T-helper 2 cell treated with Interferon-gamma antibody and Interleukin-4, amounts not matched to agents 5 μg/mL and 100 μg/mL, for 36 hours (primary cell): ENCODE results near the gene SLC25A33.
"Not testable (repeated sequence)": the region's sequence is repeated elsewhere in the genome, so short reads cannot be mapped to it uniquely, and the experiment has no call there.

ENCODE experiments used
- DNase-seq: peaks from one replicate; pipeline ENCODE4 v3.0.0; 2021; ENCODE audit warnings: low spot score
- H3K27ac Mint-ChIP-seq: one replicate; pipeline ENCODE4 v1.8.0; 2021; ENCODE audit warnings: mild to moderate bottlenecking, mixed read lengths
- H3K27me3 Mint-ChIP-seq: one replicate; pipeline ENCODE4 v1.8.0; 2021; ENCODE audit warnings: low read depth, mixed read lengths
- H3K36me3 Mint-ChIP-seq: one replicate; pipeline ENCODE4 v1.8.0; 2021; ENCODE audit warnings: low read depth, mixed read lengths
- H3K4me1 Mint-ChIP-seq: one replicate; pipeline ENCODE4 v1.8.0; 2021; ENCODE audit warnings: low read depth, mixed read lengths
- H3K4me3 Mint-ChIP-seq: one replicate; pipeline ENCODE4 v1.8.0; 2022; ENCODE audit warnings: mild to moderate bottlenecking, moderate library complexity, mixed read lengths
- H3K9me3 Mint-ChIP-seq: one replicate; pipeline ENCODE4 v1.8.0; 2021; ENCODE audit warnings: mixed read lengths

The SLC25A33 gene

GRCh38 chr1:9606948-9607347, 67.7 kb downstream of the SLC25A33 start:
- no peak overlapping the region for H3K4me3 Mint-ChIP-seq
- peaks cover 4% of the 10 kb centered on the region for H3K36me3 Mint-ChIP-seq
- no peak overlapping the region for H3K27ac Mint-ChIP-seq
- no peaks in the 10 kb centered on the region for H3K27me3 Mint-ChIP-seq
- no peaks in the 10 kb centered on the region for H3K9me3 Mint-ChIP-seq
- DNase-seq = no peak
- no peaks in the 10 kb centered on the region for H3K4me1 Mint-ChIP-seq

GRCh38 chr1:9607352-9607751, 68.1 kb downstream of the SLC25A33 start:
- no peak for DNase-seq
- Mint-ChIP-seq H3K36me3 (peaks cover 4% of the 10 kb centered on the region), H3K9me3 (no peaks in the 10 kb centered on the region), H3K4me3 (no peak overlapping the region), H3K27ac (no peak overlapping the region), H3K4me1 (no peaks in the 10 kb centered on the region), H3K27me3 (no peaks in the 10 kb centered on the region)

DNA sequence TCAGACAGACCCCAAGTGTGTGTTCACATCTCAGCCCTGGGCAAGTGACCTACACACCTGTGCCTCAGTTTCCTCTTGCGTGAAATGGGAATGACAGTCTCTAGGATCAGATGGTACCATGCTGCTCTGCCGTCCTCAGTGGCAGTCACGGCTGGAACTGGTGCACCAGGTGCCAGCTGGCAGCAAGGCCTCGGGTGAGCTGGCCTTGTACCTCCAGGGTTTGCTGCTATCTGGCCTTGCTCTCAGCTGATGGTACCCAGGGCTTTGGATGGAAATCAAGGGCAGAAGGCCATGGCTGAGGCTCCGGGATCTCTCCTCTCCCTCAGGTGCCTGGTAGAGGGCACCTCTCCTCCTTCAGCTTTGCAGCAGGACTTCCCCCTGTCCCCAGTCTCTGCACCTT, 70.7 kb downstream of the SLC25A33 start:
- H3K9me3 Mint-ChIP-seq = no peaks in the 10 kb centered on the region
- no peak for DNase-seq
- no peaks in the 10 kb centered on the region for H3K27me3 Mint-ChIP-seq
- H3K4me3 Mint-ChIP-seq = no peak overlapping the region
- no peak overlapping the region for H3K27ac Mint-ChIP-seq
- no peaks in the 10 kb centered on the region for H3K4me1 Mint-ChIP-seq
- H3K36me3 Mint-ChIP-seq = peaks cover 4% of the 10 kb centered on the region

DNA sequence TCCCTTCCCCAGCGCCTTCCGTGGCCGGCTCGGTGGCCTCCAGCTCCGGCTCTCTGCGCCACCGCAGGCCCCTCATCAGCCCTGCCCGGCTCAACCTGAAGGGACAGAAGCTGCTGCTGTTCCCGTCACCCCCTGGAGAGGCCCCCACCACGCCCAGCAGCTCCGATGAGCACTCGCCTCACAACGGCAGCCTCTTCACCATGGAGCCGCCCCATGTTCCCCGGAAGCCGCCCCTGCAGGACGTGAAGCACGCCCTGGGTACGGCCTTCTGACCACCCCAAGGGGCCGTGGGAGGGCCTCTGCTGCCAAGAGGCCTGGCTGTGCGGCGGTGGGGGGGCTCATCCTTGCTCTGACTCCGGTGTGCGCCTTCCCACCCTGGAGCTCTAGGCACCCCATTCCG, 71.3 kb downstream of the SLC25A33 start:
- H3K4me3 Mint-ChIP-seq = no peak overlapping the region

DNA sequence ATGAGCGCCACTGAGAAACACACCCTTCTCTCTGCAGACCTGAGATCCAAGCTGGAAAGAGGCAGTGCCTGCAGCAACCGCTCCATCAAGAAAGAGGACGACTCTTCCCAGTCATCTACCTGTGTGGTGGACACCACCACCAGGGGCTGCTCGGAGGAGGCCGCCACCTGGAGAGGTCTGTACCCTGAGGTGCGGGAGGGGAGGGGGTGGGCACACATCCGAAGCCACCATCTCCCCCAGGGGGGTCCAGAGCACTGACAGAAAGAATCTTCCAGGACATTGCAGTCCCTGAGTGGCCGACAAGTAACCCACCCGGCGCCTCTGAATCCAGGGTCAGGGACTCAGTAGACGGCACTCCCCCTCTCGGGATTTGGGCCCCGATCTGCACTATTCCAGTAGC, 72.5 kb downstream of the SLC25A33 start:
- no peak for DNase-seq
- Mint-ChIP-seq H3K27me3 (no peaks in the 10 kb centered on the region), H3K36me3 (peaks cover 4% of the 10 kb centered on the region), H3K4me3 (no peak overlapping the region), H3K9me3 (no peaks in the 10 kb centered on the region), H3K27ac (no peak overlapping the region), H3K4me1 (no peaks in the 10 kb centered on the region)

More for the DNA sequence above, 71.3 kb downstream of the SLC25A33 start:
- Mint-ChIP-seq H3K4me1 (no peaks in the 10 kb centered on the region), H3K36me3 (peaks cover 4% of the 10 kb centered on the region), H3K27ac (no peak overlapping the region), H3K9me3 (no peaks in the 10 kb centered on the region), H3K27me3 (no peaks in the 10 kb centered on the region)
- no peak for DNase-seq

DNA sequence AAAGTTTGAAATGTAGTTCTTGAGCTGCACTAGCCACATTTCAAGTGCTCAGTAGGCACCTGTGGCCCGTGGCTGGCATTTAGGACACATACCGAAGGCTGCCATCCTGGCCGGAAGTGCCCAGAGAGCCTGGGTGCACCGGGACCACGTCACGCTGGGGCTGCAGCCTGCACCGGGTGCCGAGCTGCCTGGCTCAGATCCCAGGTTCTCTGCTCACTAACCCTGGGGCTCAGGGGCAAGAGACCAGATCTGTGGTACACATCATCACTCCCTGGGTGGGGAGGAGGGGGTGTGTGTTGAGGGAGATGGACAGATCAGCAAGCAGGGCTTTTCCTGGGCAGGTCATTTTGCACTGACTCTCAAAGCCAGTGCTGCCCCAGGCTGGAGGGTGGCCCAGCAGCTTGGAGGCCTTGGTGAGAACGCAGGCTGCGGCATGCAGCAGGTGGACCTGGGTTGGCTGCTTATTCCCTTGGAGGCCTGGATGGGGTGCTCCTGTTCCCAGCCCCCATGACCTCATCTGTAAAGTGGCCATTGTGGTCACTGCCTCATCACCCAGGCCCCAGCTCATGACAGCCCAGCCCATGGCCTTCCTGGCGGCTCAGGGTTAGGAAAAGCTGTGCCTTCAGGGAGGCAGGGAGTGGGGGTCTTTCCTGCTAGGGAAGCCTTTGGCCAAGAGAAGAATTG, 73.0 kb downstream of the SLC25A33 start:
- Mint-ChIP-seq H3K27me3 (no peaks in the 10 kb centered on the region), H3K4me1 (no peaks in the 10 kb centered on the region), H3K27ac (no peak overlapping the region), H3K9me3 (no peaks in the 10 kb centered on the region), H3K36me3 (peaks cover 4% of the 10 kb centered on the region), H3K4me3 (no peak overlapping the region)
- no peak for DNase-seq

- no peaks in the 10 kb centered on the region for H3K4me1 Mint-ChIP-seq
- H3K27me3 Mint-ChIP-seq = no peaks in the 10 kb centered on the region
- no peaks in the 10 kb centered on the region for H3K9me3 Mint-ChIP-seq
- H3K4me3 Mint-ChIP-seq = no peak overlapping the region
- H3K27ac Mint-ChIP-seq = no peak overlapping the region
- H3K36me3 Mint-ChIP-seq = peaks cover 4% of the 10 kb centered on the region
- DNase-seq = no peak
Measured at GRCh38 chr1:9612871-9613624, 73.8 kb downstream of the SLC25A33 start.

- H3K27ac Mint-ChIP-seq = no peak overlapping the region
- peaks cover 4% of the 10 kb centered on the region for H3K36me3 Mint-ChIP-seq
- no peak for DNase-seq
- no peaks in the 10 kb centered on the region for H3K9me3 Mint-ChIP-seq
- H3K4me1 Mint-ChIP-seq = no peaks in the 10 kb centered on the region
- no peaks in the 10 kb centered on the region for H3K27me3 Mint-ChIP-seq
- H3K4me3 Mint-ChIP-seq = no peak overlapping the region
Measured at GRCh38 chr1:9613625-9614299, 74.5 kb downstream of the SLC25A33 start.

DNA sequence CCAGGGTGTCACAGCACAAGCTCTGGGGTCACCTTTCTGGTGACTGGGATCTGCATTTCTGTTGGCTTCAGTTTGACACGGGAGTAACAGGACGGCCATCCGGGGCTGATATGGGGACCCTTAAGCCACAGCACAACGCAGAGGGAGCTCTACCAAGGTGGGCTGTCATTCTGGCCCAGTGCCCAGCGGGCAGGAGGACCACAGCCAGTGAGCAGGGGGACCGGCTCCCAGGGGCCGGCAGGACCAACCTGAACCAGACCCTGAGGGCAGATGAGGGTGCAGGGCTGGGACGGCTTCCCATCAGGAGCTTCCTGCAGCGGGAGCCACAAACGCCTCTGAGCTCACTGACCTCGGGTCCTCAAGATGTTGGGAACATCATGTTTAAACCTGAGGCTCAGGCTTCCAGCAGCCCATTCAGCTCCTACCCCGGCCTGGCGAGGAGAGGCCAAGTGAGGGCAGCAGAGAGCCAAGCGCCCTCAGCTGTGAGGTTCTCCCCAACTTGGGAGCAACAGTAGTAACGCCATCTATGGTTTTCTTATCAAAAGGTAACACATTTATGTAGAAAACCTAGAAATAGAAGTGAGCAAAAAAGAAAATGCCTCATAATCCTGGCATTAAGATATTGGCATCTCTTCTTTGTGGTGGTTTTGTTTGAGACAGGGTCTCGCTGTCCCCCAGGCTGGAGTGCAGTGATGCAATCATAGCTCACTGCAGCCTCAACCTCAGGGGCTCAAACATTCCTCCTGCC, 76.2 kb downstream of the SLC25A33 start:
- H3K4me1 Mint-ChIP-seq = no peaks in the 10 kb centered on the region
- H3K36me3 Mint-ChIP-seq = peaks cover 4% of the 10 kb centered on the region
- H3K27me3 Mint-ChIP-seq = peaks cover 2% of the 10 kb centered on the region
- no peak overlapping the region for H3K4me3 Mint-ChIP-seq
- no peaks in the 10 kb centered on the region for H3K9me3 Mint-ChIP-seq
- no peak overlapping the region for H3K27ac Mint-ChIP-seq
- peak; percentile 39 for DNase-seq

DNA sequence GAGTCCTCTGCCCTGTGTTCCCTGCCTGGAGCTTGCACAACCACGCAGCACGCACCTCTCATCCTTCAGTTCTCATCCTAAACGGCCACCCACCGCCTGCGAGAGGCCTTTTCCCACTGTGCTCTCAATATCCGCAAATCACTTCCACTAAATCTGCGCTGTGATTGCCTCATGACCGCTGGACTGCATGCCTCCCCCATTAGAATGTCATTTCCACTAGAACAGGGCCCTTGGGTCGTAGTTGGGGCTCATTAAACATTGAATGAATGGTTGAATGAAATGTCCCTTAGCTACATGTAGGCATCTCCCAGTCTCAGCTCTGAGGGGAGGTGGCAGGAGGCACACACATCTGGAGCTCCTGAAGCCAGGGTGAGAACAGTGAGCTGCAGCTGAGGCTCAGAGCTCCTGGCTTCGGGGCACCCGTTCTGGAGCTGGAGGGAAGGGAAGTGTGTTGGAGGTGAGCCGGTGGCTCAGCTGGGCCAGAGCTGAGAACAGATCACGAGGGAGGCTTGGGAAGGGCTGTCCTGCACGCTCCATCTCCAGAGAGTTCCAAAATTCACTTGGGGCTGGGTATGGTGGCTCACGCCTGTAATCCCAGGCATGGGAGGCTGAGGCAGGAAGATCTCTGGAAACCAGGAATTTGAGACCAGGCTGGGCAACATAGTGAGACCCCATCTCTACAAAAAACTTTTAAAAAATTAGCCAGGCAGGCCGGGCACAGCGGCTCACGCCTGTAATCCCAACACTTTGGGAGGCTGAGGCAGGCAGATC, 79.8 kb downstream of the SLC25A33 start:
- H3K4me1 Mint-ChIP-seq = peaks cover 2% of the 10 kb centered on the region
- H3K27me3 Mint-ChIP-seq = peaks cover 6% of the 10 kb centered on the region
- H3K9me3 Mint-ChIP-seq = no peaks in the 10 kb centered on the region
- no peak for DNase-seq
- no peak overlapping the region for H3K27ac Mint-ChIP-seq
- no peak overlapping the region for H3K4me3 Mint-ChIP-seq
- no peaks in the 10 kb centered on the region for H3K36me3 Mint-ChIP-seq

DNA sequence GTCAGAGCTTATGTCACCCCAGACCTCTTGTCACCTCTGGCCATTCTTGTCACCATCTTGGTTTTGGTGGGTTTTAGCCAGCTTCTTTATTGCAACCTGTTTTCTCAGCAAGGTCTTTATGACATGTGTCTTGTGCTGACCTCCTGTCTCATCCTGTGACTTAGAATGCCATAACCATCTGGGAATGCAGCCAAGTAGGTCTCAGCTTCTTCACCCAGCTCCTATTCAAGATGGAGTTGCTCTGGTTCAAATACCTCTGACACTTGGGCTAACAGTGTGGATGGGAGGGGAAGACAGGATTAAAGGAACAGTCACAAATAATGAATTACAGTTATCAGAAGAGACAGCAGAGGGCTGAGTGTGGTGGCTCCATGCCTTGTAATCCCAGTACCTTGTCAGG, 81.8 kb downstream of the SLC25A33 start:
- Mint-ChIP-seq H3K4me1 (peaks cover 9% of the 10 kb centered on the region), H3K27ac (no peak overlapping the region), H3K4me3 (no peak overlapping the region), H3K27me3 (peaks cover 8% of the 10 kb centered on the region), H3K36me3 (no peaks in the 10 kb centered on the region), H3K9me3 (no peaks in the 10 kb centered on the region)
- no peak for DNase-seq

DNA sequence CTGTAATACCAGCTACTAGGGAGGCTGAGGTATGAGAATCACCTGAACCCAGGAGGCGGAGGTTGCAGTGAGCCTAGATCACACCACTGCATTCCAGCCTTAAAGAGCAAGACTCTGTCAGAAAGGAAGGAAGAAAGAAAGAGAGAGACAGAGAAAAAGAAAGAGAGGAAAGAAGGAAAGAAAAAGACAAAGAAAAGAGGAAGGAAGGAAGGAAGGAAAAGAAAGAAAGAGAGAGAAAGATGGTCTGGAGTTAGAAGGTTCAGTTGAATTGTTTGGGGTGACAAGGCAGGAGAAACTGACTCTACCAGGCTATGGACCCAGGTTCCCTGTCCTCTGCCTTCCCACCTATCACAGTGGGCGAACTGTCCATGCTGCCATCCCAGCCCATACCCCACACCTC, 84.8 kb downstream of the SLC25A33 start:
- DNase-seq = no peak
- no peaks in the 10 kb centered on the region for H3K36me3 Mint-ChIP-seq
- H3K4me3 Mint-ChIP-seq = no peak overlapping the region
- peaks cover 7% of the 10 kb centered on the region for H3K27me3 Mint-ChIP-seq
- no peaks in the 10 kb centered on the region for H3K9me3 Mint-ChIP-seq
- H3K27ac Mint-ChIP-seq = no peak overlapping the region
- peaks cover 31% of the 10 kb centered on the region for H3K4me1 Mint-ChIP-seq

- not testable (repeated sequence) for H3K4me3 Mint-ChIP-seq, H3K36me3 Mint-ChIP-seq, DNase-seq, H3K9me3 Mint-ChIP-seq, H3K27me3 Mint-ChIP-seq, H3K27ac Mint-ChIP-seq
- peaks cover 33% of the 10 kb centered on the region for H3K4me1 Mint-ChIP-seq
Measured at GRCh38 chr1:9625030-9625429, 85.8 kb downstream of the SLC25A33 start.
